Caco-2 (cell line): ENCODE results near the gene CA7. TPM values are rescaled to one million over a fixed set of nuclear protein-coding genes. Genes with fewer than 3 reads are reported as not detected.

Experiments used
- BruUV-seq: library from RNA; stranded (reverse); fragments of 400-500 nt; replicated peaks from 2 replicates; lab custom pipeline; 2021; lab: Mats Ljungman, UMichigan
- CTCF ChIA-PET: fragments of 300-600 bp; sonication (Branson Sonifier 250); formaldehyde crosslinking; loops from one replicate; lab custom pipeline; 2022; ENCODE audit warnings: antibody characterized with exemption; lab: Charles Lee
- POLR2A ChIA-PET: fragments of 300-600 bp; sonication (Branson Sonifier 250); formaldehyde crosslinking; loops from one replicate; lab custom pipeline; 2022; ENCODE audit warnings: antibody characterized with exemption; lab: Charles Lee
- DNase-seq, 2 experiments: peaks; one replicate each; pipeline versions ENCODE4 v3.0.0 to v3.0.0-alpha.2; 2020 to 2022
- H3K27me3 ChIP-seq: replicated peaks from 2 replicates; pipeline ENCODE4 v1.6.0; 2011; ENCODE audit warnings: low read length; ENCODE audit not compliant: control insufficient read depth, insufficient read depth
- H3K36me3 ChIP-seq: 2 replicates; pipeline ENCODE4 v1.5.1; 2011; ENCODE audit warnings: low read length; ENCODE audit not compliant: control insufficient read depth, insufficient read depth
- H3K4me1 ChIP-seq: fragments of 250-450 bp; sonication (Bioruptor Pico); 2 replicates; pipeline ENCODE4 v1.5.1; 2020; ENCODE audit warnings: mild to moderate bottlenecking
- H3K4me3 ChIP-seq: 2 replicates; pipeline ENCODE4 v1.5.1; 2011; ENCODE audit warnings: low read depth, mild to moderate bottlenecking, control low read depth, low read length
- H3K9me3 ChIP-seq: fragments of 250-450 bp; sonication (Bioruptor Pico); 2 replicates; pipeline ENCODE4 v1.5.1; 2020; ENCODE audit warnings: mild to moderate bottlenecking, moderate library complexity
- H3K27ac Mint-ChIP-seq: one replicate; pipeline ENCODE4 v1.8.0; 2022; ENCODE audit warnings: mixed read lengths; ENCODE audit not compliant: unreplicated experiment
- H3K27me3 Mint-ChIP-seq: one replicate; pipeline ENCODE4 v1.8.0; 2022; ENCODE audit warnings: mixed read lengths; ENCODE audit not compliant: insufficient read depth, unreplicated experiment
- H3K36me3 Mint-ChIP-seq: one replicate; pipeline ENCODE4 v1.8.0; 2022; ENCODE audit warnings: mild to moderate bottlenecking, mixed read lengths; ENCODE audit not compliant: insufficient read depth, unreplicated experiment
- H3K4me1 Mint-ChIP-seq: one replicate; pipeline ENCODE4 v1.8.0; 2022; ENCODE audit warnings: low read depth, mixed read lengths; ENCODE audit not compliant: unreplicated experiment
- H3K4me3 Mint-ChIP-seq: one replicate; pipeline ENCODE4 v1.8.0; 2022; ENCODE audit warnings: mild to moderate bottlenecking, moderate library complexity, mixed read lengths; ENCODE audit not compliant: unreplicated experiment
- H3K9me3 Mint-ChIP-seq: one replicate; pipeline ENCODE4 v1.8.0; 2022; ENCODE audit warnings: mixed read lengths; ENCODE audit not compliant: unreplicated experiment
- intact Hi-C: fragments of 100-400 bp; cut with micrococcal nuclease; formaldehyde crosslinking; loops from one replicate; pipeline ENCODE4 v1.10.0; 2022; ENCODE audit not compliant: unreplicated experiment
- total RNA-seq: library from RNA; stranded (reverse); gene quantifications from 2 replicates; pipeline ENCODE4 v1.2.3, GENCODE V29; 2022
- TF ChIP-seq, protein P1 (sequence below), 2 experiments: fragments of 200-600 bp in 1 of 2; IDR thresholded peaks; 1 replicate in 1 of 2; 2 replicates in 1 of 2; pipeline versions ENCODE4 v1.5.1 to v1.8.0; 2011 to 2022; ENCODE audit warnings: antibody characterized with exemption in 1 of 2, control low read depth in 1 of 2, inconsistent platforms in 1 of 2, low read depth in 1 of 2, low read length in 1 of 2, mild to moderate bottlenecking in 1 of 2, moderate library complexity in 1 of 2; ENCODE audit not compliant: insufficient read depth in 1 of 2, severe bottlenecking in 1 of 2, unreplicated experiment in 1 of 2

CA7 gene
- total RNA-seq, 1 experiment from 2014 or later: 0.68 TPM

DNA sequence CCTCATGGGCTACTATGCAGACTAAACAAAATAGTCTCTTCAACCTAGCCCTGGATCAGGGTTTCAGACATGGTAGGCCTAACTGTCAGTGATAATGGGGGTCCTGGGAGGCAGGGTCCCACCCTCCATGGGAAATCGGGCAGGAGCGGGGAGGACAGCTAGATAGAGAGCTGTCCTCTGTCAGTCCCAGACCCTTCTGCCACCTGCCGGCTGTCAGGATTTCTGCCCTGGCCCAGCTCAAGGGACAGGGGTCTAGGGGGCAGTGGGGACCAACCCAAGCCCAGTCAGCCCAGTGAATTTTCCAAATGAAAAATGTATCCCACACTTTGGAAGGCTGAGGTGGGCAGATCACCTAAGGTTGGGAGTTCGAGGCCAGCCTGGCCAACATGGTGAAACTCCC is 5.3 kb downstream of the CA7 start:
- peaks cover 22% of the 10 kb centered on the region for H3K4me1 ChIP-seq
- POLR2A ChIA-PET: interaction anchor here (0.5 kb wide), 1 partner anchor 19 kb away, joined by 3 read pairs; the partner anchor contains the start of gene NAE1
- H3K9me3 ChIP-seq: no peaks in the 10 kb centered on the region
- Mint-ChIP-seq H3K4me1 (peaks cover 21% of the 10 kb centered on the region), H3K9me3 (no peaks in the 10 kb centered on the region), H3K4me3 (no peak overlapping the region), H3K27me3 (peaks cover 7% of the 10 kb centered on the region), H3K27ac (no peak overlapping the region), H3K36me3 (peaks cover 5% of the 10 kb centered on the region)
- DNase-seq: no peak
- intact Hi-C loops: no loop called here
- BruUV-seq: no TSS peak
- no peak overlapping the region for H3K4me3 ChIP-seq
- TF ChIP-seq, protein P1, sequence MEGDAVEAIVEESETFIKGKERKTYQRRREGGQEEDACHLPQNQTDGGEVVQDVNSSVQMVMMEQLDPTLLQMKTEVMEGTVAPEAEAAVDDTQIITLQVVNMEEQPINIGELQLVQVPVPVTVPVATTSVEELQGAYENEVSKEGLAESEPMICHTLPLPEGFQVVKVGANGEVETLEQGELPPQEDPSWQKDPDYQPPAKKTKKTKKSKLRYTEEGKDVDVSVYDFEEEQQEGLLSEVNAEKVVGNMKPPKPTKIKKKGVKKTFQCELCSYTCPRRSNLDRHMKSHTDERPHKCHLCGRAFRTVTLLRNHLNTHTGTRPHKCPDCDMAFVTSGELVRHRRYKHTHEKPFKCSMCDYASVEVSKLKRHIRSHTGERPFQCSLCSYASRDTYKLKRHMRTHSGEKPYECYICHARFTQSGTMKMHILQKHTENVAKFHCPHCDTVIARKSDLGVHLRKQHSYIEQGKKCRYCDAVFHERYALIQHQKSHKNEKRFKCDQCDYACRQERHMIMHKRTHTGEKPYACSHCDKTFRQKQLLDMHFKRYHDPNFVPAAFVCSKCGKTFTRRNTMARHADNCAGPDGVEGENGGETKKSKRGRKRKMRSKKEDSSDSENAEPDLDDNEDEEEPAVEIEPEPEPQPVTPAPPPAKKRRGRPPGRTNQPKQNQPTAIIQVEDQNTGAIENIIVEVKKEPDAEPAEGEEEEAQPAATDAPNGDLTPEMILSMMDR (IDR thresholded peaks at IDR 0.05; ENCODE audit: insufficient read depth in 1 of 2, low read depth in 1 of 2, low read length in 1 of 2, severe bottlenecking in 1 of 2, unreplicated experiment in 1 of 2): no peak
- no peaks in the 10 kb centered on the region for H3K27me3 ChIP-seq
- CTCF ChIA-PET: interaction anchor here (1.6 to 5.3 kb wide), 3 partner anchors 18 to 19 kb away, joined by 6 to 45 read pairs (median 16); partner anchors contain the start of gene NAE1
- H3K36me3 ChIP-seq: no peaks in the 10 kb centered on the region

DNA sequence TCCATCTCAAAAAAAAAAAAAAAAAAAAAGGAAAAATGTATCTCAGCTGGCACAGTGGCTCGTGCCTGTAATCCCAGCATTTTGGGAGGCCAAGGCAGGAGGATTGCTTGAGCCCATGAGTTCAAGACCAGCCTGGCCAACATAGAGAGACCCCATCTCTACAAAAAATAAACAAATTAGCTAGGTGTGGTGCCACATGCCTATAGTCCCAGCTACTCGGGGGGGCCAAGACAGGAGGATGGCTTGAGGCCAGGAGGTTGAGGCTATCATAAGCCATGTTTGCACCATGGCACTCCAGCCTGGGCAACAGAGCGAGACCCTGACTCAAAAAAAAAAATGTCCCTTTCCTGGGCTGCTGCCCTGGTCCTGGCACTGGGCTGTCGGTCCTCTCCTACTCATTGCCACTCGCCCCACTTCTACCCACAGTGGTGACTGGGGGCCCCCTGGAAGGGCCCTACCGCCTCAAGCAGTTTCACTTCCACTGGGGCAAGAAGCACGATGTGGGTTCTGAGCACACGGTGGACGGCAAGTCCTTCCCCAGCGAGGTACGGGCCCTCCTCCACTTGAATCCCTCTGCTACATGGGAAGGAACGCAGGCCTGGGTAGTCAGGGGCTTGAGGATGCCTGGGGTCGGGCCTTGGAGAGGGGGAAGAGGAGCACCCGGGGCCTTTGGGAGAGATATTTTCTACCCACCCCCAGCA is 6.1 kb downstream of the CA7 start:
- Mint-ChIP-seq H3K27me3 (peaks cover 3% of the 10 kb centered on the region), H3K4me3 (no peak overlapping the region), H3K4me1 (peaks cover 18% of the 10 kb centered on the region), H3K36me3 (peaks cover 9% of the 10 kb centered on the region), H3K9me3 (no peaks in the 10 kb centered on the region), H3K27ac (no peak overlapping the region)
- H3K9me3 ChIP-seq: no peaks in the 10 kb centered on the region
- intact Hi-C loops: no loop called here
- no peaks in the 10 kb centered on the region for H3K27me3 ChIP-seq
- ChIA-PET POLR2A (interaction anchor here (1.1 kb wide), 1 partner anchor 19 kb away, joined by 4 read pairs; the partner anchor contains the start of gene NAE1), CTCF (interaction anchor here (1.6 kb wide), 1 partner anchor 18 kb away, joined by 6 read pairs; no protein-coding TSS in a partner anchor)
- H3K4me1 ChIP-seq: peaks cover 17% of the 10 kb centered on the region
- no peaks in the 10 kb centered on the region for H3K36me3 ChIP-seq
- no peak for DNase-seq
- no peak overlapping the region for H3K4me3 ChIP-seq
- TF ChIP-seq, protein P1 (IDR thresholded peaks at IDR 0.05; ENCODE audit: insufficient read depth in 1 of 2, low read depth in 1 of 2, low read length in 1 of 2, severe bottlenecking in 1 of 2, unreplicated experiment in 1 of 2): no peak
- BruUV-seq: no TSS peak

DNA sequence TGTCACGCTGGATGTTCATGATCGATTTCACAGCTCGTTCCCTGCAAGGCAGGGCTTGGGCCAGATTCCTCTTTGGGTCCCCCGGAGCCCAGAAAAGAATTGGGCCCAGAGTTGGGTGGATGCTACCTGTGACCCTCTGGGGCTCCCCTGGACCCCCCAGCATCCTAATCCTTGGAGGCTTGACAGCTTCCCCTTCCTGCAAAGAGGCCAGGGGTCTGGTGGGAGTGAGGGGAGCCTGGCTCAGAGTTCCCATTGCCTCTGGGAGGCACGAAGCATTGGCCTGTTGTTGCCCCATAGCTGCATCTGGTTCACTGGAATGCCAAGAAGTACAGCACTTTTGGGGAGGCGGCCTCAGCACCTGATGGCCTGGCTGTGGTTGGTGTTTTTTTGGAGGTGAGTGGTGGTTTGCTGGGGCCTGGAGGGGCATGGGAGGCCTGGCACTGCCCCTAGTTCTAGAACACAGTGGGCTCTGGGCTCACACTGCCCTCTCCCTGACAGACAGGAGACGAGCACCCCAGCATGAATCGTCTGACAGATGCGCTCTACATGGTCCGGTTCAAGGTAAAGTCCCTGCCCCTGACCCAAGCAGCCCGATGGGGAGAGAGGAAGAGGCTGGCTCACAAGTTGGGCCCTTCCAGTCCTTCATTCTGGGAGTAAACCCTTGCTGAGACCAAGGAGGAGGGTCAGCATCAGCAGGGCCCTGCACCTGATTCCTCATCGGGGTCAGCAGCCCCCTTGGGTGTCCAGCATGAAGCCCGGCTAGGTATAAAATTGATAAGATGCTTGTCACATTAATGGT is 7.2 kb downstream of the CA7 start:
- H3K36me3 ChIP-seq: no peaks in the 10 kb centered on the region
- Mint-ChIP-seq H3K9me3 (no peaks in the 10 kb centered on the region), H3K4me3 (no peak overlapping the region), H3K27ac (no peak overlapping the region), H3K27me3 (no peaks in the 10 kb centered on the region), H3K36me3 (peaks cover 9% of the 10 kb centered on the region), H3K4me1 (peaks cover 14% of the 10 kb centered on the region)
- no TSS peak for BruUV-seq
- TF ChIP-seq, protein P1 (IDR thresholded peaks at IDR 0.05; ENCODE audit: insufficient read depth in 1 of 2, low read depth in 1 of 2, low read length in 1 of 2, severe bottlenecking in 1 of 2, unreplicated experiment in 1 of 2): no peak
- ChIA-PET CTCF (interaction anchor here (1.6 kb wide), 1 partner anchor 17 kb away, joined by 6 read pairs; no protein-coding TSS in a partner anchor), POLR2A (interaction anchor here (1.1 kb wide), 1 partner anchor 21 kb away, joined by 4 read pairs; the partner anchor contains the start of gene NAE1)
- H3K27me3 ChIP-seq: no peaks in the 10 kb centered on the region
- no peak overlapping the region for H3K4me3 ChIP-seq
- peaks cover 26% of the 10 kb centered on the region for H3K4me1 ChIP-seq
- DNase-seq: no peak
- intact Hi-C loops: no loop called here
- H3K9me3 ChIP-seq: no peaks in the 10 kb centered on the region
